ENCODE results near the gene PIN1. TPM values are rescaled to one million over a fixed set of nuclear protein-coding genes. Genes with fewer than 3 reads are reported as not detected.
A peak's percentile ranks its signal among the peaks of the same experiment; 100 is the strongest.

The PIN1 gene
- total and polyA plus RNA-seq, 2 of the 13 experiments (the other 11 are each of a cell fraction or from before 2014, with no cell fraction given) = 31.9 to 72.0 TPM

DNA sequence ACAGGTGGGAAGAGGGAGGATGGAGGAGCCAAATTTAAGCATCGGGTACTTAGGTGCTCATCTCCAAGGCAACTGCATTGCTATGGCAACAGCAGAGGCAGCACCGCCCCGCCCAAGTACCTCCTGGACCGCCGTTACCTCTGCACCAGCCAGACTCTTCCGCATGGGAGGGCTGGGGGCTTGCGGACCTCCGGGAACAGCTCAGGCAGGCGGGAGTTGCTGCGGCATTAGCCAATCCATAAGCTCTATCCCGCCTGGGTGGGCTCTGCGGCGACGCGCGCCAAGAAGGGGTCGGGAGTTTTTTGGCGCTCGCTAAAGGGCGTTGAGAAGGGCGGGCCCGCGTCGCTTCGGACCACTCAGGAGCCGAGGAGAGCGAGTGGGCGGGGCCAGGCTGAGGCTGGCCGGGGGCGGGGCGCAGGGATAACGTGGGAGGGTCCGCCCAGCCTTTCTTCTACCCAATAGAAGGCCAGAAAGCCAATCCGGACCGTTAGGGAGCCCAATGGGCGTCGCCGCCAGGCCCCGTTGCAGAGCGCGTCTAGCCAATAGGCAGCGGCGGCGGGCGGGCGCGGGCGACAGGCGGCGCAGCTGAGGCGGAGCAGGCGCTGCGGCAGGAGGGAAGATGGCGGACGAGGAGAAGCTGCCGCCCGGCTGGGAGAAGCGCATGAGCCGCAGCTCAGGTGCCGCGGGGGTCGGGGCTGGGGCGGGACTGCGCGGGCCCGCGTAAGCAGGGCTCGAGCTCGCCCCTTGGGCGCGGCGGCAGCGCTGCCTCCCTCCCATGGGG lies at the start of gene PIN1 (continued):
- TF ChIP-seq, protein P1, sequence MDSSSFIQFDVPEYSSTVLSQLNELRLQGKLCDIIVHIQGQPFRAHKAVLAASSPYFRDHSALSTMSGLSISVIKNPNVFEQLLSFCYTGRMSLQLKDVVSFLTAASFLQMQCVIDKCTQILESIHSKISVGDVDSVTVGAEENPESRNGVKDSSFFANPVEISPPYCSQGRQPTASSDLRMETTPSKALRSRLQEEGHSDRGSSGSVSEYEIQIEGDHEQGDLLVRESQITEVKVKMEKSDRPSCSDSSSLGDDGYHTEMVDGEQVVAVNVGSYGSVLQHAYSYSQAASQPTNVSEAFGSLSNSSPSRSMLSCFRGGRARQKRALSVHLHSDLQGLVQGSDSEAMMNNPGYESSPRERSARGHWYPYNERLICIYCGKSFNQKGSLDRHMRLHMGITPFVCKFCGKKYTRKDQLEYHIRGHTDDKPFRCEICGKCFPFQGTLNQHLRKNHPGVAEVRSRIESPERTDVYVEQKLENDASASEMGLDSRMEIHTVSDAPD (CRISPR knock-in tag; IDR thresholded peaks at IDR 0.05) = no peak
- TF ChIP-seq, protein P2, sequence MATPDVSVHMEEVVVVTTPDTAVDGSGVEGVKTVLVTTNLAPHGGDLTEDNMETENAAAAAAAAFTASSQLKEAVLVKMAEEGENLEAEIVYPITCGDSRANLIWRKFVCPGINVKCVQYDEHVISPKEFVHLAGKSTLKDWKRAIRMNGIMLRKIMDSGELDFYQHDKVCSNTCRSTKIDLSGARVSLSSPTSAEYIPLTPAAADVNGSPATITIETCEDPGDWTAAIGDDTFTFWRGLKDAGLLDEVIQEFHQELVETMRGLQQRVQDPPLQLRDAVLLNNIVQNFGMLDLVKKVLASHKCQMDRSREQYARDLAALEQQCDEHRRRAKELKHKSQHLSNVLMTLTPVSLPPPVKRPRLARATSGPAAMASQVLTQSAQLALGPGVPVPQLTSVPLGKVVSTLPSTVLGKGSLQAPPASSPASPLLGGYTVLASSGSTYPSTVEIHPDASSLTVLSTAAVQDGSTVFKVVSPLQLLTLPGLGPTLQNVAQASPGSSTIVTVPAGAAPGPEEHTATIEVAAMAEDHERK (CRISPR knock-in tag; IDR thresholded peaks at IDR 0.05; ENCODE audit: low read depth) = peak; percentile 17; the same call in 1 of the 2 replicates
- TF ChIP-seq ZBTB40 (IDR thresholded peaks at IDR 0.05) (no peak), ZBTB40 (CRISPR knock-in tag; IDR thresholded peaks at IDR 0.05) (no peak), ZNF543 (CRISPR knock-in tag; IDR thresholded peaks at IDR 0.05) (peak; percentile 66; the same call in 1 of the 2 replicates), ZBTB2 (CRISPR knock-in tag; IDR thresholded peaks at IDR 0.05; ENCODE audit: low read depth) (no peak), PHF21A (CRISPR knock-in tag; IDR thresholded peaks at IDR 0.05) (0 out of 2 replicates have a peak, but pooled peaks have one; percentile 6), ZGPAT (CRISPR knock-in tag; IDR thresholded peaks at IDR 0.05) (peak; percentile 43; the same call in 1 of the 2 replicates), ZNF207 (IDR thresholded peaks at IDR 0.05; ENCODE audit: borderline replicate concordance) (no peak), ZNF337 (CRISPR knock-in tag; IDR thresholded peaks at IDR 0.05; ENCODE audit: borderline replicate concordance, low read depth) (peak; percentile 58; the same call in 1 of the 2 replicates), SATB2 (CRISPR knock-in tag; IDR thresholded peaks at IDR 0.05) (no peak), KDM6A (CRISPR knock-in tag; IDR thresholded peaks at IDR 0.05; ENCODE audit: low read depth) (no peak), POLR2G (IDR thresholded peaks at IDR 0.05; ENCODE audit: low read depth, low read length) (peak; percentile 75), BRCA1 (CRISPR knock-in tag; IDR thresholded peaks at IDR 0.05) (no peak)
